GM21723 (cell line): ENCODE results near the gene PAFAH1B1.
A peak's percentile ranks its signal among the peaks of the same experiment; 100 is the strongest.
"Not testable (repeated sequence)": the region's sequence is repeated elsewhere in the genome, so short reads cannot be mapped to it uniquely, and the experiment has no call there.

ENCODE experiments used
- ATAC-seq: cut with Tn5 transposase; IDR thresholded peaks from one replicate; pipeline ENCODE4 v1.9.1; 2021; ENCODE audit warnings: mild to moderate bottlenecking, moderate library complexity; ENCODE audit not compliant: unreplicated experiment

PAFAH1B1 gene

DNA sequence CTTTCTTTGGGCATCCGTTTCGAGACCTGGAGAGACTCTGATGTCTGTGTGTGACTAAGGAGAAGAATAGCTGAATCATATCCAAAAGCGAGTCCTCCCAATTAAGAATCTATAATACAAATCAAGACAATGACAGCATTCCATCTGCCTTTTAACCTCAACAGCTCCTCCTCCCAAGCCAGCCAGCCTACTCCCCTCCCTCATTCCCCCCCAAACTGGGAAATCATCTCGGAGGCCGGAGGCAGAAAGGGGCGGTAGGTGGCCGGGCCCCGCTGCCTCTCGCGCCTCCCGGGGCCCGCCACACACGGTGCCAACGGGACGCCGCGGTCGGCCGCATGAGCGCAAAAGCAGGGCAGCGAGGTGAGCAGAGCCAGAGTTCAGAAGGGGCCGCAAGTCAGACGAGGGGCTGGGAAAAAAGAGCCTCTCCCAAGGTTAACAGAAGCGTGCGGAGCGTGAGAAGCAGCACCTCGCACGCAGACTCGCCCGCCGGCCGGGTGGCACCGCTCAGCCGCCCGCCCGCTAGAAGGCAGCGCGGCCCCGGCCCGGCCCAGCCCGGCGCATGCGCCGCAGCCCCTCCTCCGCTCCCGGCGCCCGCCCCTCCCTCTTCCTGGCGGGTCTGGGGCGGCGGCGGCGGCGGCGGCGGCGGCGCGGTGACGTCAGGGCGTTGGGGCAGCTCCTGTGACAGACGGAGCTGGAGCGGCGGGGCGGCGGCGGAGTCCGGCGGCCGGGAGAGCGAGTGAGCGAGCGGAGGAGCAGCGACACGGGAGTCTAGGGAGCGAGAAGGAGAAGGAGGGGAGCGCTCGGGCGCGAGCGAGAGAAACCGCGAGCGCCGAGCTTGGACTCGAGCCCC is at the start of gene PAFAH1B1:
TSS of gene PAFAH1B1 (plus strand) at position 684 of the 850 bp plus-strand sequence. CDS start 44,635 bp downstream, outside the sequence.
- peak; percentile 79 for ATAC-seq

DNA sequence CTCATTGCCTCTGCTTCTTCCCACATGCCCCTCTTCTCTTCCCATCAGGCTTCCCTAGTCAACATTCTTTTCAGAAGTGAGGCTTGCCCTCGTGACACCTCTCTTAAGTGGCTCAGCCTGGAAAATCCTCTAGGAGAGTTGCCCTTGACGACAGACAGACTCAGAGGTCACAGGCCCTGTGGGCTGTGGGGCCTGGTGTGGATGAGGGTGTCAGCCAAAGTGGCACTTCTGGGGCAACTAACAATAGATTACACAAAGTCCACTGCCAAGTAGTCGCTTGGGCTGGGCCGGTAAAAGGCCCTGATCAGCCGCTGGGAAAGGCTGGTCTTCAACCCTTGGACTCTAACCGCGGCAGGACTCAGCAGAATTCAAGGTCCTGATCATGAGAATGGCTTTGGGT is 48.1 kb upstream of the PAFAH1B1 start:
- ATAC-seq: no peak

DNA sequence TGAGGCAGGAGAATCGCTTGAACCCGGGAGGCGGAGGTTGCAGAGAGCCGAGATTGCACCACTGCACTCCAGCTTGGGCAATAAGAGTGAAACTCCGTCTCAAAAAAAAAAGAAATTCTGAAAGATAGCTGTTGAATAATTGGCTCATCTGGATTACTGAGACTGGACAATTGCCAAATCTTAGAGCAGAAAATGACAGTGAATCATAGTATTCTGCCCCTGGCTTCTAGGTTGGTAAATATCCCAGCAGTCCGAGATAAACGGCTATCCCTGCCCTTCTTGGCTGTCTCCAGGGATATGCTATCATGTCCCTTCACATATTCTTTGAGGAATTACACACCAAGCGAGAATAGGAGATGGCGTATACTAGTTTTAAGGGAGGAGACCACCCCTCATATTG is 46.3 kb upstream of the PAFAH1B1 start:
- no peak for ATAC-seq

DNA sequence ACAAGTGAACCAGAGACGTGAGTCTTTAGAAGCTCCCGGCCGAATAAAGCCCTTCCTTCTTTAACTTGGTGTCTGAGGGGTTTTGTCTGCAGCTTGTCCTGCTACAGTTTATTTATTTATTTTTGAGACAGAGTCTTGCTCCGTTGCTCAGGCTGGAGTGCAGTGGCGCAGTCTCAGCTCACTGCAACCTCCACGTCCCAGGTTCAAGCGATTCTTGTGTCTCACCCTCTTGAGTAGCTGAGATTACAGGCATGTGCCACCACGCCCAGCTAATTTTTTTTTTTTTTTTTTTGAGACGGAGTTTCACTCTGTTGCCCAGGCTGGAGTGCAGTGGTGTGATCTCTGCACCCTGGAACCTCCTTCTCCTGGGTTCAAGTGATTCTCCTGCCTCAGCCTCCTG is 45.4 kb upstream of the PAFAH1B1 start:
- ATAC-seq: not testable (repeated sequence)

DNA sequence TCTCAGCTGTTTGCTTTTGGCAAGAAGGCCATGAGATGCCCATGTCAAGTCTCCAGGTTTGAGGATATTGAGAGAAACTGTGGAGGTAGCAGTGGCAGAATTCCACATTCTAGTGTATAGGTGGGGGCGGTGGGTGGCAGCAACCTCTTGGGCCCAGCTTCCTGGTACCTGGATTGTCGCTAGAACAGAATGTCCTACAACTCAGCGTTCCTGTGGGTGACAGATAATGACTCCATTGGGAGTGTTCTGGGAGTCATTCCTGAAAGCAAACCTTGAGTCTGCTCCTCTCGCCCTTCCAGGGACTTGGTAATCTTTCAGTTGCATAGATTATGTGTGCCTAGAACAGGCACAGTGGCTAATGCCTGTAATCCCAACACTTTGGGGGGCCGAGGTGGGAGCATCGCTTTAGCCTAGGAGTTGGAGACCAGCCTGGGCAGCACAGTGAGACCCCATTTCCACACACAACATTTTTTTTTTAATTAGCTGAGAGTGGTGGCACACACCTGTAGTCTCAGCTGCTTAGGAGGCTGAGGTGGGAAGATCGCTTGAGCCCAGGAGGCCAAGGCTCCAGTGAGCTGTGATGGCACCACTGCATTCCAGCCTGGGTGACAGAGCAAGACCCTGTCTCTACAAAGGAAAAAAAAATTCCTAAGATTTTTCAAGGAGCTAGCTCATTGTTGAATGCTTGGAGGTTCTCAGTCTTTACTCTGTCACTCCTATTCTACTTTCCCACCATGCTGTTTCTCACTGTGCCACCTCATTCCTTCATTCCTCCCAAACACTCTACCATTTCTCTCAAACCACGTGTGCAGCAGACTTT is 43.9 kb upstream of the PAFAH1B1 start:
- ATAC-seq: no peak

DNA sequence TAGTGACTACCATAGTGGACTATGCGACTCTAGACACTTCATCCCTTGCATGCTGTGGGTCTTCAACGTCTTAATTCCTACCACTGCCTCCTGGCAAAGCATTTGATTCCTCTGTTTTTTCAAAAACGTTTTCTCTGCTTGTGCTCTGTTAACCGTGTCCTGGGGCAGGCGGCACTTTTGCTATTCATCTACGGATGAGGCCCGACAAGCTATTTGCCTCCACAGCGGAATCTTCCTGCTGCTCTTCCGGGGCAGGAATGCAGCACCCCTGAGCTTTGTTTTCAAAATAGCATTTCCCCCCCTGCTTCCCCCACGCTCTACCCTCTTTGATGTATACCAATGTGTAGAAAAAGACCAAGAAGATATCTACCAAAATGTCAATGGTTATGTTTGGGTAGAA is 42.0 kb upstream of the PAFAH1B1 start:
- ATAC-seq: no peak

DNA sequence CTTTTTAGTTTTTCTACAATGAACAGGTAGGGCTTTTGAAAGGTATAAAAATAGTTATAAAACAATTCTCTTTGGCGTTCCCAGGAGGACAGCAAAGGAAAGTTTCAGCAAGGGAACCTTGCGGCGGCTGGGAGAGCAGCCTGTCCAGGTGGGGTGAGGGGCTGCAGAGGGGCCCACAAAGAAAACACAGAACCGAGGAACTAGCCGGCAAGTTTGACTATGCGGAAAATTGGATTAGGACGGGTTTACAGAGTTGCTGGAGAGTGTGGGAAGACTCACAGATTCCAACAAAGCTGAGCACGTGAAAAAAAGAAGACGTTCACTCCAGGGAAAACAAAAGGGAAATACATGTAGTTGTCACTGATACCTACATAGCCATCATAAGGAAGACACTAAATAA is 41.5 kb upstream of the PAFAH1B1 start:
- no peak for ATAC-seq

DNA sequence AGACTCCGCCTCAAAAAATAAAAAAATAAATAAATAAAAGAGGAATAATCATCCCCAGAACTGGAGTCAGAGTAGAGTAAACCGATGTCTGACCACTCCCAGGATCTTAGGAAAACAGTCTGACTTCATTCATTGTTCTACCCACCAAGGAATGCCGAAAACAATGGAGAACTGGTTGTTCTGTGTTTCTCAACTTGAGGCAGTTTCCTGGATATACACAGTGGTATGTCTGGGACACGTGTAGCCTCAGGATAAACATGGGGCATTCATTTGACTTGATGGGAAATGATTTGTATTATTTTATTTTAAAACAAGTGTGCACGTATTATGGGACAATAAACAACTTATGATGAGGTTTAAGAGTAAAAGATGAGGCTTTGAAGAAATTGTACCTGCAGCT is 32.8 kb upstream of the PAFAH1B1 start:
- no peak for ATAC-seq

DNA sequence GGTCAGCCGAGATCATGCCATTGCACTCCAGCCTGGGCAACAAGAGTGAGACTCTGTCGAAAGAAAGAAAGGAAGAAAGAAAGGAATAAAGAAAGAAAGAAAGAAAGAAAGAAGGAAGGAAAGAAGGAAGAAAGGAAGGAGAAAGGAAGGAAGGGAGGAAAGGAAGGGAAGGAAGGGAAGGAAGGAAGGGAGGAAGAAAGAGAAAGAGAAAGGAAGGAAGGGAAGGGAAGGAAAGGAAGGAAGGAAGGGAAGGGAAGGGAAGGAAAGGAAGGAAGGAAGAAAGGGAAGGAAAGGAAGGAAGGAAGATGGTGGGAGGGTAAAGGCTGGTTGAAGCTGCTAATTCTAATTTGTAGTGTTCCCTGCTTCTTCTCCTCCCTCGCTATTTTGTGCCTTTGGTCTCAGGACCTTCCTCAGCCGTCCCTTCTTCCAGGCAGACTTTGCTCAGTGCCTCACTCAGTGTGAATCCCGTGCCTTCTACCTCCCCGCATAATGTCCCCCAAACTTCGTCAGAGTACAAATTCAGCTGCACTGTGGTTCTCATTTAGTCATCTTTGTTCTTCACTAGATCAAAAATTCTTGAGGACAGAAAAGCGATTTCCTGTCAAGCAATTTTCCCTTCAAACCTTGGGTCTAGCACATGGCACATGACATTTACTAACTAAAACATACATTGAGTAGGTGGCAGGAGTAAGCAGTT is 31.1 kb upstream of the PAFAH1B1 start:
- ATAC-seq: no peak

DNA sequence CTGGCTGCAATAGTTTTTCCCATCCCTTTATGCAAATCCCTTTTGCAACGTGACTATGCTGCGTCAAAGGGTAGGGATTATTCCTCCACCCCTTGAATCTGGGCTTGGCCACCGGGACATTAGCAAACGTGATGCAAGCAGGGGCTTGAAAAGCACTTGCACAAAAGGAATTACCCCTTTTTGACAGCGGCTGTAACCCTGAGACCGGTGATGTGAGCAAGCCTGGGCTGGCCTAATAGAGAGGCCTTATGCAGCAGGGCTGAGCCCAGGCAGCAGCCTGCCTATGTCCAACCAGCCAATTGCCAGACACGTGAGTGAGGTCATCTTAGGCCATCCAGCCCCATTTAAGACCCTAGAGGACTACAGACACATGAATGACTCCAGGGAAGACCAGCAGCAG is 30.4 kb upstream of the PAFAH1B1 start:
- ATAC-seq: no peak

DNA sequence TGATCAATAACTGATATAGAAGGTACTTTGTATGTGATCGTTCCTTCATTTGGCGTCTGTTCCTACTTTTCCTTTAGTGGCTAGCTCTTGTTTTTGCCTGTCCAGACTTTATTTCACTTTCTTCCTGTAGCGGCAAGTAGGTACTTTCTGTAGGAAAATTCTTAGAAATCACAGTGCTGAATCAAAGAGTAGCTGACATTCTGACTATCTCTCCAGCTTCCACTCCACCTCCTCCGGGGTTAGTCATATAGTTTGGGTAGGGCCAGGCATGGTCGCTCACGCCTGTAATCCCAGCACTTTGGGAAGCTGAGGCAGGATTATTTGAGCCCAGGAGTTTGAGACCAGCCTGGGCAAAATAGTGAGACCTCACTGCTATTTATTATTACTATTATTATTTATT is 29.9 kb upstream of the PAFAH1B1 start:
- ATAC-seq: no peak

DNA sequence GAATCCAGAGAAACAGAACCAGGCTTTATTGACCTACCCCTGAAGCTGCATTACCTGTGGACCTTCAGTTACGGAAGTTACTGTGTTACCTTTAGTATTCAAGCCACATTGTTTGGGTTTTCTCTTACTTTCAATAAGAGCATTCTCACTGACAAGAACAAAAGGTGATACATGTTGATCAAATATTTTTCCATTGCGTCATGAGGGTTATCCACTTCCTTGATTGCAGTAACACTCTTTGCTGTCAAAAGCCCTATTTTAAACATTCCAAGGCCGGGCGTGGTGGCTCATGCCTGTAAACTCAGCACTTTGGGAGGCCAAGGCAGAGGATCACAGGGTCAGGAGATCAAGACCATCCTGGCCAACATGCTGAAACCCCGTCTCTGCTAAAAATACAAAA is 28.6 kb upstream of the PAFAH1B1 start:
- ATAC-seq: no peak

DNA sequence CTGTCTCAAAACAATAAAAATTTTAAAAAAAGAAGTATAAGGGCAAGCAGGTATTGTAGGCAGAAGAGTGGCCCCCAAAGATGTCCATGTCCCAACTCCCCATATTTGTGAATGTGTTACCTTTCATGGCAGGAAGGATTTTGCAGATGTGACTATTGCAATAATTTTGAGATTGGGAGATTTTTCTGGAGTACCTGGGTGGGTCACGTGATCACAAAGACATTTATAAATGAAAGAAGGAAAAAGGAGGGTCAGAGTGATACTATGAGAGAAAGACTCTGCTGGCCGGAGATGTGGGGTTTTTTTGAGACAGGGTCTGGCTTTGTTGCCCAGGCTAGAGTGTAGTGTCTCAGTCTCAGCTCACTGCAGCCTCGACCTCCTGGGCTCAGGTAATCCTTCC is 27.4 kb upstream of the PAFAH1B1 start:
- ATAC-seq: no peak

DNA sequence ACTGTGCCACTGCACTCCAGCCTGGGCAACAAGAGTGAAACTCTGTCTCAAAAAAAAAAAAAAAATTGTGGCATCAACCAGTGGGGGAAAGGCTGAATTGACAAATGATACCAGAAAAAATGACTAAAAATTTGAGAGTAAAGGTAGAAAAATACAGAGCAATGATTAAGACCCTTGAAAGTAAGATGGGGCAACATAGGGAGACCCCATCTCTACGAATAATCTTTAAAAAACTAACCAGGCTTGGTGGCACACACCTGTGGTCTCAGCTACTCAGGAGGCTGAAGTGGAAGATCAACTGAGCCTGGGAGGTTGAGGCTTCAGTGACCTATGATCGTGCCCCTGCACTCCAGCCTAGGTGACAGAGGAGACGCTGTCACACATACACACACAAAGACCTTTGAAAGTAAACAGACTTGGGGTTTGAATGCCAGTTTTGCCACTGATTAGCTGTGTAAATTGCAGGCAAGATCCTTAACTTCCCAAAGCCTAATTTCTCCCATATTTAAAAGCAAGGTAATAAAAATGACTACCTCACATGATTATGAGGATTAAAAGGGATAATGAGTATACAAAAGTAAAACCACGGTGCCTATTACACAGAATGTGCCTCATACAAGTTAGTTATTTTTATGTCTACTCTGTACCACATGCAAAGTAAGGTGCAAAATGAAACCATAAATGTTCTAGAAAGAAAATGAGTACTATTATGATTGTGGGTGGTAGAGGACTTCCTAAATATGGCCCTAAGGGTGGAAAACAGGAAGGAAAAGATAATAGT is 21.7 kb upstream of the PAFAH1B1 start:
- peak; percentile 81 for ATAC-seq

DNA sequence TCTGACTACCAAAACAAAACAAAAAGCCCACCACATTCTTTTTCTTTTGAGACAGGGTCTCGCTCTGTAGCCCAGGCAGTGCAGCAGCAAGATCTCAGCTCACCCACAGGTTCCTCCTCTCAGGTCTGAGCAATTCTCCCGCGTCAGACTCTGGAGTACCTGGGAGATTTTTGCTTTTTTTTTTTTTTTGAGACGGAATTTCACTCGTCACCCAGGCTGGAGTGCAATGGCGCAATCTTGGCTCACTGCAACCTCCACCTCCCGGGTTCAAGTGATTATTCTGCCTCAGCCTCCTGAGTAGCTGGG is 21.2 kb upstream of the PAFAH1B1 start:
- not testable (repeated sequence) for ATAC-seq

DNA sequence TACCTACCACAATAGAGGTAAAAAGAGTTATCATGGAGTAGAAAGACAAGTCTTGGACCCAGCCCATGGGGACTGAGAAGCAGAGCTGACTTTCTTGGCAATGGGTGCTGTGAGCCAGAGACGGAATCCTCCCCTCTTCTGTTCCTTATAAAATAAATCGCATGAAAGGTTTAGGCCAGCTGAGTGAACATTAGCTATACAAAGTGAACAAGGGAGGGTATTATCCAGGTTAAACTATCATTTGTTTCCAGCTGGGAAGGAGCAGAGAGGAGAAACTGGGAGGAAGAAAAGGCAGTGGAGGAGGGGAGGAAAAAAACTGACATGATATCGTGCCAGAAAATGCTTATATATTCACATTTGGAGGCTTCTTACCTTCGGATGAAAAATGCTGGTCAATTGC is 13.3 kb upstream of the PAFAH1B1 start:
- ATAC-seq: no peak

DNA sequence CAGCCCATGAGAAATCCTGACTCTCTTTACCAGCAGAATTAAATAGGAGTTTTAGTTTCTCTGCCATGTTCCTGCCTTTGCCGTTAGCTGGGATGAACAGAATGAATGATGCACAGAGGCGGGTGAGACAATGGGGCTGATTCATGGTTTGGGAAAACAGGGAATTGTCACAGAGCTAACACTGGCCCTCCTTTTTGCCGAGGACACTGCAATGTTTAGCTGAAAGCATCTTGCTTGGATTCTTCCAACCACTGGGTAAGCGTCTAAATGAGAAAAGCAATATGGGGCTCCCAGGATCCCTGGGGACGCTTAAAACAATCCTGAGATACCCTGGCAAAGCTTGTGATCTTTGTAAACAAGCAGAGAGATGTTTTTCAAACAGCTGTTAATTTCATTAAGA is 12.8 kb upstream of the PAFAH1B1 start:
- no peak for ATAC-seq

DNA sequence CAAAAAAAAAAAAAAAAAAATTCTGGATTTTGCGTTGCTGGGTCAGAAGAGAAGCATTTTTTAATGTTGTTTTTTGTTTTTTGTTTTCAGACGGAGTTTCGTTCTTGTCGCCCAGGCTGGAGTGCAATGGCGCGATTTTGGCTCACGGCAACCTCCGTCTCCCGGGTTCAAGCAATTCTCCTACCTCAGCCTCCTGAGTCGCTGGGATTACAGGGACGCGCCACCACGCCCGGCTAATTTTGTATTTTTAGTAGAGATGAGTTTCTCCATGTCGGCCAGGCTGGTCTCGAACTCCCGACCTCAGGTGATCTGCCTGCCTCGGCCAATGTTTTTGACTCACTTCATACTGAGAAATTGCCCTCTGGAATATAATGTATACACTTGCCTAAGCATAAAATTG is 11.0 kb upstream of the PAFAH1B1 start:
- no peak for ATAC-seq

DNA sequence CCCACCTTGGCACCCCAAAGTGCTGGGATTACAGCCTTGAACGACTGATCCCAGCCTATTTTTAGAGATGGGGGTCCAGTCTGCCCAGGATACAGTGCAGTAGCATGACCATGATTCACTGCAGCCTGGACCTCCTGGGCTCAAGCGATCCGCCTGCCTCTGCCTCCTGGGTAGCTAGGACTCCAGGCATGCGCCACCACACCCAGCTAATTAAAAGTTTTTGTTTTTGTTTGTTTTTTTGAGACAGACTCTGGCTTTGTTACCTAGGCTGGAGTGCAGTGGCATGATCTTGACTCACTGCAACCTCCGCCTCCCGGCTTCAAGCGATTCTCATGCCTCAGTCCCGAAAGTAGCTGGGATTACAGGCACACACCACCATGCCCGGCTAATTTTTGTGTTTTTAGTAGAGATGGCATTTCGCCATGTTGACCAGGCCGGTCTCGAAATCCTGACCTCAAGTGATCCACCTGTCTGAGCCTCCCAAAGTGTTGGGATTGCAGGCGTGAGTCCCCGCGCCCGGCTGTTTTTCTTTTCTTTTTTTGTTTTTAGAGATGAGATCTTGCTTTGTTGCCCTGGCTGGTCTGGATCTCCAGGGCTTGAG is 2.3 kb upstream of the PAFAH1B1 start:
- ATAC-seq: no peak
